Astrocyte of the spinal cord (primary cell): ENCODE measurements around the gene NXPH1.

ENCODE experiments used
- DNase-seq: peaks from one replicate; pipeline ENCODE4 v3.0.0; 2011; ENCODE audit warnings: low read depth, low spot score
- H3K4me3 ChIP-seq: 2 replicates; pipeline ENCODE4 v1.5.1; 2011; ENCODE audit warnings: low read depth, mild to moderate bottlenecking, low read length, moderate library complexity
- in situ Hi-C: cut with HindIII; loops from 2 replicates; pipeline ENCODE4 v1.10.0; 2017; ENCODE audit warnings: low sequenced_read_pairs
- TF ChIP-seq, protein P1 (sequence below): IDR thresholded peaks from 2 replicates; pipeline ENCODE4 v1.5.1; 2012; ENCODE audit warnings: low read depth, mild to moderate bottlenecking, low read length, inconsistent platforms

Gene NXPH1

GRCh38 chr7:8390262-8390626 is 43.2 kb upstream of the NXPH1 start:
- TF ChIP-seq, protein P1, sequence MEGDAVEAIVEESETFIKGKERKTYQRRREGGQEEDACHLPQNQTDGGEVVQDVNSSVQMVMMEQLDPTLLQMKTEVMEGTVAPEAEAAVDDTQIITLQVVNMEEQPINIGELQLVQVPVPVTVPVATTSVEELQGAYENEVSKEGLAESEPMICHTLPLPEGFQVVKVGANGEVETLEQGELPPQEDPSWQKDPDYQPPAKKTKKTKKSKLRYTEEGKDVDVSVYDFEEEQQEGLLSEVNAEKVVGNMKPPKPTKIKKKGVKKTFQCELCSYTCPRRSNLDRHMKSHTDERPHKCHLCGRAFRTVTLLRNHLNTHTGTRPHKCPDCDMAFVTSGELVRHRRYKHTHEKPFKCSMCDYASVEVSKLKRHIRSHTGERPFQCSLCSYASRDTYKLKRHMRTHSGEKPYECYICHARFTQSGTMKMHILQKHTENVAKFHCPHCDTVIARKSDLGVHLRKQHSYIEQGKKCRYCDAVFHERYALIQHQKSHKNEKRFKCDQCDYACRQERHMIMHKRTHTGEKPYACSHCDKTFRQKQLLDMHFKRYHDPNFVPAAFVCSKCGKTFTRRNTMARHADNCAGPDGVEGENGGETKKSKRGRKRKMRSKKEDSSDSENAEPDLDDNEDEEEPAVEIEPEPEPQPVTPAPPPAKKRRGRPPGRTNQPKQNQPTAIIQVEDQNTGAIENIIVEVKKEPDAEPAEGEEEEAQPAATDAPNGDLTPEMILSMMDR: no peak
- no peak for DNase-seq
- in situ Hi-C loops: no loop called here
- H3K4me3 ChIP-seq: no peak overlapping the region

DNA sequence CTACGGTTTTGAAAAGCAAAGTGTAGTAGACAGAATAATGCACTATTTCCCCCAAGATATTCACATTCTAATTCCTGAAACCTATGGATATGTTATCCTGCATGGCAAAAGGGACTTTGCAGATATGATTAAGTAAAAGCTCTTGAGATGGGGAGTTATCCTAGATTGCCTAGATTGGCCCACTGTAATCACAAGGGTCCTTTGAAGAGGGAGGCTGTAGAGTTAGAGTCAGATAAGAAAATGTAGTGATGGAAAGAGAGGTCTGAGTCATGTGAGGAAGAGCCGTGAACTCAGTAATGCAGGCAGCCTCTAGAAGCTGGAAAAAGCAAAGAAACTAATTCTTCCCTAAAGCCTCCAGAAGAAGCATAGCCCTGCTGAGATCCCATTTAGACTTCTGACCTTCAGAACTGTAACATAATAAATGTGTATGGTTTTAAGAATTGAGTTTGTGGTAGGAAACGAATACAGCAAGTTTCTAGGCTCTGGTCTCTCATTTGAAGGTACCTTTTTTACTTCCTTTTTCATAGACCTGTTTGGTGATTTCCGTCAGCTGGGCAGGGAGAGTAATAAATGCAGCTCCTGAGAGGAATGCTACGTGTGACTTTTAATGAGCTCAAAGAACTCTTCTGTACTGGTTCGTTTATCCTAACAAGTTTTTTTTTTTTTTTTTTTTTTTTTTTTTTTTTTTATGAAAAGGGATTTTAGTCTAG is 41.9 kb upstream of the NXPH1 start:
- in situ Hi-C loops: no loop called here
- TF ChIP-seq, protein P1: no peak
- no peak for DNase-seq
- no peak overlapping the region for H3K4me3 ChIP-seq

DNA sequence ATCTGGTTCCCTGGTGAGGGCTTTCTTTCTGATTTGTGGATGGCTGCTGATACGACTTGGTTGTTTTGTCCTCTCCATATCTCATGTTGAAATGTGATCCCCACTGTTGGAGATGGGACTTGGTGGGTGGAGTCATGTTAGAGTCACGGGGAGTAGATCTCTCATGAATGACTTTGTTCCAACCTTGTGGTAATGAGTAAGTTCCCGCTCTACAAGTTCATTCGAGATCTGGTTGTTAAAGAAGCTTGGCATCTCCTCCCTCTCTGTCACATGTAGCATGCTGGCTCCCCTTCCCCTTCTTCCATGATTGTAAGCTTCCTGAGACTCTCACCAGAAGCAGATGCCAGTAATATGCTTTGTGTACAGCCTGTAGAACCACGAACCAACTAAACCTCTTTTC is 37.1 kb upstream of the NXPH1 start:
- no peak for DNase-seq
- TF ChIP-seq, protein P1: no peak
- H3K4me3 ChIP-seq: no peak overlapping the region
- in situ Hi-C loops: no loop called here

DNA sequence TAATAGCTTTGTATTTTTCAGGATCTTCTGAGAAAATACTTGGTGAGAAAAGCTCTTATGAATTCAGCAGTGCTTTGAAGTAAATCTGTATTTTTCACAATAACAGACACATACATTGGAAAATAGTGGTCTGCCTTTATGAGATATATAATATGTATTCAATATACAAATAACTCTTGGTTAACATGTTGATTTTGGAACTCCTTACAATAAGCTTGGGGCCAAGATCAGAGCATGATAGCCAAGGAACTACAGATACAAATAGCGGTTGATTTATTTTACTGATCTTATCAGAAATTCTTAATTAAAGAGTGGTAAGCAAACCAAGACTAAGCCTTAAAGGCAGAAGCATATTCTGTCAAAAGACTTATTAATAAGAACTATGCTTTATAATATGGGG is 24.5 kb upstream of the NXPH1 start:
- in situ Hi-C loops: no loop called here
- TF ChIP-seq, protein P1: no peak
- DNase-seq: no peak
- H3K4me3 ChIP-seq: no peak overlapping the region

GRCh38 chr7:8411103-8411502 is 22.3 kb upstream of the NXPH1 start:
- TF ChIP-seq, protein P1: no peak
- no peak for DNase-seq
- no peak overlapping the region for H3K4me3 ChIP-seq
- in situ Hi-C loops: no loop called here

- DNase-seq: no peak
- in situ Hi-C loops: no loop called here
- TF ChIP-seq, protein P1: no peak
- no peak overlapping the region for H3K4me3 ChIP-seq
Observed at GRCh38 chr7:8413600-8413999, 19.8 kb upstream of the NXPH1 start.
